DOHH2 (cell line): Measurements from ENCODE around the gene CACNG7.

Source experiments
- CTCF ChIP-seq: fragments of 200-600 bp; sonication (generic); IDR thresholded peaks from one replicate; pipeline ENCODE4 v1.5.1; 2014; ENCODE audit warnings: antibody characterized with exemption, mild to moderate bottlenecking, low read depth, low read length; ENCODE audit not compliant: poor library complexity, severe bottlenecking
- EZH2phosphoT487 ChIP-seq: fragments of 200-600 bp; sonication (generic); IDR thresholded peaks from 2 replicates; pipeline ENCODE4 v1.6.1; 2017; ENCODE audit warnings: borderline replicate concordance, mild to moderate bottlenecking, antibody characterized with exemption, low read length, moderate library complexity, mixed read lengths

DNA sequence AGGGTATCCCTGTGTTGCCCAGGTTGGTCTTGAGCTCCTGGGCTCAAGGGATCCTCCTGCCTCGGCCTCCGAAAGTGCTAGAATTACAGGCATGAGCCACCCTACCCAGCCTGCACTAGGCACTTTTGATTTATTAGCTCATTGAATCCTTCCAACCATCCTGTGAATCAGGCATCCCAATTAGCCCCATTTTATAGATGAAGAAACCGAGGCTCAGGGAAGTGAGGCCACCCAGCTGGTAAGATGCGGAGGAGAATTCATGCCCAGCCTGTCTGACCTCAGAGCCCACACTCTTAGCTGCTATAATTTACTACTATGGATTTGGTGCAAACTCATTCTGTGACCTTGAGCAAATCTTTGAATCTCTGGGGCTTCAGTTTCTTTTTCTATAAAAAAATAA is 35.9 kb downstream of the CACNG7 start:
- TF ChIP-seq CTCF (no peak), EZH2phosphoT487 (no peak)
